ENCODE data around the gene XRN2. TPM values are rescaled to one million over a fixed set of nuclear protein-coding genes. Genes with fewer than 3 reads are reported as not detected.

Gene XRN2
- total RNA-seq, 1 donor from 2014 or later: 239 TPM

- Histone ChIP-seq H3K27me3 (no peaks in the 10 kb centered on the region), H3K4me3 (no peak overlapping the region), H3K9me3 (ENCODE audit: low read depth) (no peaks in the 10 kb centered on the region), H3K36me3 (no peaks in the 10 kb centered on the region), H4K20me1 (ENCODE audit: low read depth) (no peaks in the 10 kb centered on the region), H3F3A (ENCODE audit: low read depth) (no peaks in the 10 kb centered on the region), H3K4me2 (no peak overlapping the region), H2AFZ (replicated peaks) (no peak overlapping the region), H3K9ac (no peak overlapping the region), H3K79me2 (ENCODE audit: low read depth) (no peaks in the 10 kb centered on the region), H3K27ac (no peak overlapping the region), H3K4me1 (no peaks in the 10 kb centered on the region)
- Mint-ChIP-seq H3K9me3 (peaks cover 4% of the 10 kb centered on the region), H3K27me3 (ENCODE audit: insufficient read depth, low read depth) (peaks cover 6% of the 10 kb centered on the region), H3K4me3 (no peak overlapping the region), H3K4me1 (no peaks in the 10 kb centered on the region), H3K27ac (no peak overlapping the region), H3K36me3 (no peaks in the 10 kb centered on the region)
- DNase-seq (ENCODE audit: low spot score): no peak
- no peak for TF ChIP-seq EZH2phosphoT487 (IDR thresholded peaks at IDR 0.05)
- TF ChIP-seq CTCF (IDR thresholded peaks at IDR 0.05): no peak
- no peak for TF ChIP-seq EZH2 (IDR thresholded peaks at IDR 0.05)
These were observed 24.3 kb upstream of the XRN2 start for GRCh38 chr20:21278829-21279228.

GRCh38 chr20:21279706-21280521 lies 23.2 kb upstream of the XRN2 start:
- no peaks in the 10 kb centered on the region for H3F3A ChIP-seq (ENCODE audit: low read depth)
- H3K27me3 Mint-ChIP-seq (ENCODE audit: insufficient read depth, low read depth): peaks cover 8% of the 10 kb centered on the region
- no peaks in the 10 kb centered on the region for H3K79me2 ChIP-seq (ENCODE audit: low read depth)
- H4K20me1 ChIP-seq (ENCODE audit: low read depth): no peaks in the 10 kb centered on the region
- no peak for DNase-seq (ENCODE audit: low spot score)
- H3K9me3 ChIP-seq (ENCODE audit: low read depth): no peaks in the 10 kb centered on the region
- H3K27me3 ChIP-seq: no peaks in the 10 kb centered on the region
- H3K4me1 Mint-ChIP-seq: no peaks in the 10 kb centered on the region
- no peaks in the 10 kb centered on the region for H3K36me3 ChIP-seq
- no peak overlapping the region for H3K4me3 Mint-ChIP-seq
- no peak overlapping the region for H3K27ac Mint-ChIP-seq
- H3K36me3 Mint-ChIP-seq: no peaks in the 10 kb centered on the region
- H3K9ac ChIP-seq: no peak overlapping the region
- TF ChIP-seq EZH2 (IDR thresholded peaks at IDR 0.05): no peak
- no peak for TF ChIP-seq CTCF (IDR thresholded peaks at IDR 0.05)
- TF ChIP-seq EZH2phosphoT487 (IDR thresholded peaks at IDR 0.05): no peak
- H3K4me2 ChIP-seq: no peak overlapping the region
- no peak overlapping the region for H3K27ac ChIP-seq
- H3K4me1 ChIP-seq: no peaks in the 10 kb centered on the region
- H3K9me3 Mint-ChIP-seq: peaks cover 4% of the 10 kb centered on the region
- no peak overlapping the region for H3K4me3 ChIP-seq
- no peak overlapping the region for H2AFZ ChIP-seq (replicated peaks)

- H3K4me2 ChIP-seq: no peak overlapping the region
- H3F3A ChIP-seq (ENCODE audit: low read depth): no peaks in the 10 kb centered on the region
- H3K9me3 ChIP-seq (ENCODE audit: low read depth): no peaks in the 10 kb centered on the region
- no peak overlapping the region for H3K9ac ChIP-seq
- no peaks in the 10 kb centered on the region for H3K79me2 ChIP-seq (ENCODE audit: low read depth)
- no peak overlapping the region for H3K27ac Mint-ChIP-seq
- H3K36me3 Mint-ChIP-seq: no peaks in the 10 kb centered on the region
- H3K4me3 Mint-ChIP-seq: no peak overlapping the region
- H3K4me1 ChIP-seq: no peaks in the 10 kb centered on the region
- H3K9me3 Mint-ChIP-seq: peaks cover 4% of the 10 kb centered on the region
- no peak overlapping the region for H3K27ac ChIP-seq
- H3K27me3 Mint-ChIP-seq (ENCODE audit: insufficient read depth, low read depth): peaks cover 8% of the 10 kb centered on the region
- no peaks in the 10 kb centered on the region for H3K36me3 ChIP-seq
- no peak for DNase-seq (ENCODE audit: low spot score)
- TF ChIP-seq EZH2phosphoT487 (IDR thresholded peaks at IDR 0.05) (no peak), EZH2 (IDR thresholded peaks at IDR 0.05) (no peak), CTCF (IDR thresholded peaks at IDR 0.05) (no peak)
- no peak overlapping the region for H2AFZ ChIP-seq (replicated peaks)
- no peak overlapping the region for H3K4me3 ChIP-seq
- no peaks in the 10 kb centered on the region for H4K20me1 ChIP-seq (ENCODE audit: low read depth)
- no peaks in the 10 kb centered on the region for H3K27me3 ChIP-seq
- no peaks in the 10 kb centered on the region for H3K4me1 Mint-ChIP-seq
These were observed 22.6 kb upstream of the XRN2 start for GRCh38 chr20:21280522-21281016.
